ENCODE measurements around the gene USP48.
A peak's percentile ranks its signal among the peaks of the same experiment; 100 is the strongest.

Gene USP48

DNA sequence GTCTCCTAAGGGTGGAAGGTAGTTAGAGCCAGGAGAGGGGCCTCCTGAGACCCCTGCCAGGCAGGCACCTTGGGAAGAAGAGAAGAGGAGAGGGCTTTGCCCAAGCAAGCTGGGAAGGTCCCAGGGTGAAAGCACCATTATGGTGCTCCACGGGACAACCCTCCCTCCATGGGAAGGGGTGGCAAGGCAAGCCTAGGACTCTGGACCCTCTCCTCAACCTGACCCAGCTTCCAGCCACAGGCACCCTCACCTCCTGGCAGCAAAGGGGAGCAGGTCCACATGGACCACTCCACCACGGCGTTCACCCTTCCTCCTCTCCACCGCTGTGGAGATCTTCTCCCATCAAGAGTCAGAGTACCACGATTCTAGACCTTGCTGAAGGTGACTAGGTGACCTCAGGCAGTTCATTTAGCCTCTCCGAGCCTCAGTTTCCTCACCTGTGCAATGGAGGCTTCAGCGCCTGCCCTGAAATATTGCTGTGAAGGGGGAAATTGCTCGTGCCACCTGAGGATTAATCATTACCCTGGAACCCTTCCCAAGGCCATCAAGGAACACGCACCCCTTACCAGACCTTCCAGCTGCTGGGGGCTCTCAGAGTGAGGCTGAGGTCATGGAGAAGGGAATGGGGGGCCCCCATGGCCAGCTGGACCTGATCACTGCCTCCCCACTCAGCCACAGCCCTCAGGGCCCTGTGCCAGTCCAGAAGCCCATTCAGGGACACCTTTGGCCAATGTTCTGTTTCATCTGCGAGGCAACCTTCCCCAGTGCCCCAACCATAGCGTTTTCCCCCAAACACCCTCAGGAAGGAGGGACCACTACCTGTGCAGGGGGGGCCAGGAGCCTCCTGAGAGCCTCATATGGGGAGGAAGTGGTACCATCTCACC lies 115.4 kb downstream of the USP48 start:
- DNase-seq, result no peak

DNA sequence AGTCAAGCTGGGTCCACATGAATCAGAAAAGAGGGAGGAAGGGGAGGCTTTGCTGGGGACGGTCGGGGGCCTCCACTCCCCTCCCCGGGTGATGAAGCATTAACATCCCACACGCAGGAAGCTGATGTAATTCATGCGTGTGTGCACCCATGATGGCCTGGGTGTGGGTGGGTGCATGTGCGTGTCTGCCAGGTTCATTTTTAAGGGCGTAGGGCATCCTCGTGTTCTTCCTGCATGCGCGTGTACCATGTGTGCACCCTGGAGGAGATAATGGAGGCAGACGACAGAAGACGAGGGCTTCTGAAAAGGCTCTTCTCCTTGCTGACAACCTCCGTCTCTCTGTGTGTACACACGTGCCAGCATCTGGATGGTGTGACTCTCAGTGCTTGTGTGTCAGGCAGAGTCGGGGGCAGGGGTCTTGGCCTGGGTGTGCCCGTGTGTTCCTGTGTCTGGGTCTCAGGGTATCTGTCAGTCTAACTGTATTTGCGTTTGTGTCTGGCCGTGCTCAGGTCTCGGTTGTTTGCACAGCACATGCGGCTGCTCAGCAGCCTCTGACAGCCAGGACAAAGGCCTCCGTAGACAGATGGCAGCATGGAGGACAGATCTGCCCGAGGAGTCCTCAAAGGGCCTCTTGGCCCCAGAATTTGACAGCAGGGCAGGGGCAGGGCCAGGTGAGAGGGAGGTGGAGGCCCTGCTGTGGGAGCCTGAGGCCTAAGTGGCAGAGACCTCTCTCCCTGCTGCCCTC lies 116.2 kb downstream of the USP48 start:
- no peak for DNase-seq

DNA sequence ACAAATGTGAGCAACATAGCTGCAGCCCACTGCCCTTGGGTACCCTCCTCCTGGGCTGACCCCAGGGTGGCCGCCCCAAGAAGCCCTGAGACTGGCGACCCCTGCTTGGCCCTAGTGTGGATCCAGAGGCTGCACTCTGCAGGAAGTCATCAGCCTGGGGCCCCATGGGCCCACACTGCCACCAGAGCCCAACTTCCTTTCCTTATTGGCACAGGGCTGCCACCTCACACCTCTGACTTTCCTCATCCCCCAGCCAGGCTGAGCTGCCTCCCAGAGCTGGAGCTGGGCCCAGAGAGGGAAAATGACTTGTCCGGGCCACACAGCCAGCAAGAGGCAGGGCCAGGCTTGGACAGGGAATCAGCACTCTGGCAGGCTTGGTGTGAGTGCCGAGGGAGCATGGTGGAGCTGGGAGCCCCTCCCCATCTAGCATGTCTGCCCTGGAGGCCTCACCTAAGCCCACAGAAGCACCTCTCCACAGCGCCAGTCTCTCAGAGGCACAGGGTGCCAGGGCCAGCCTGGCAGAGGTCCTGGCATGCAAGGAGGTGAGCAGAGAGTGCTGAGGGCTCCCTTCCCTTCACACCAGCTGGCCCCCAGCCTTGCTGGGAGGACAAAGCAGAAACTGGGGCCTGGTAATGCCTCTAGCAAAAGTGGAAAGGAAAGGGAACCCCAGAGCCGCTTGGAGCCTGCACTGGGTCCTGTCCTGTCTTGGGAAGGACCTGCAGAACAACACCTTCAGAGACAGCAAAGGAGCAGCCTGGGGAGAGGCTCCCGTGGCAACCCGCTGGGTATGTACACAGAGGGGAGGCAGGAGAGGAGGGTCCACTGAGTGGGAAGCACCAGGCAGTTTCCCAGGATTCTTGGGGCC lies 117.0 kb downstream of the USP48 start:
- DNase-seq, result no peak

DNA sequence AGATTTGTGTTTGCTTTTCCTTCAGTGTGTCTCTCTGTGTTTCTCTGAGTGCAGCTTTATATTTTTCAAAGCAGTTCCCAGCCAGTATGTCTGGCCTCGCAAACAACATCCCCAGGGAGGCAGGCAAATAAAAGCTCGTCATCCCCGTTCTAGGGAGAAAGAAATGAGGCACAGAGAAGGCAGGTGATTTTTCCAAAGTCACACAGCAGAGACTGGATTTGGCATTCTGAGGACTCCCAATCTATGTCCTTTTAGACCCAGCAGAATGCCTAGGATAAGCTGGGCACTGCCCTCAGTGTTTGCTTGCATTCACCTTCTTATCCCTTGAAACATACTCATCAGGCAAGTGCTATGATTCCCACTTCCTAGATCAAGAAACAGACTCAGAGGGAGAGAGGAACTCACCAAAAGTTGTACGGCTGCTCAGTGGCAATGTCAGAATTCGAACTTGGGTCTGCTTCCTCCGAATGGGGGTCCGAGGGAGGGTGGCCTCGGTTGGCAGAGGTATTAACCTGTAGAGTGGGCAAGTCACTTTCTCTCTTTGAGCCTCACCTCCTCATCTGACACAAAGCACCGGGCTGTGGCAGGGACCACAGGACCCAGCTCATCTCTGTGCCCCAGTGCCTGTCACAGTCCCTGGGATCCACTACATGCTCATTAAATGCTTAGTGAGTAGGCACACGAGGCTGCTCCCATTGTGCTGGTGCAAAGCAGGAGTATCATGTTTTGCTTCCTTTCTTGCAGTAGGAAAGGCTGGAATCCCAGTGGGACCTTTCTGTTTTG lies 118.0 kb downstream of the USP48 start:
- DNase-seq, result no peak

DNA sequence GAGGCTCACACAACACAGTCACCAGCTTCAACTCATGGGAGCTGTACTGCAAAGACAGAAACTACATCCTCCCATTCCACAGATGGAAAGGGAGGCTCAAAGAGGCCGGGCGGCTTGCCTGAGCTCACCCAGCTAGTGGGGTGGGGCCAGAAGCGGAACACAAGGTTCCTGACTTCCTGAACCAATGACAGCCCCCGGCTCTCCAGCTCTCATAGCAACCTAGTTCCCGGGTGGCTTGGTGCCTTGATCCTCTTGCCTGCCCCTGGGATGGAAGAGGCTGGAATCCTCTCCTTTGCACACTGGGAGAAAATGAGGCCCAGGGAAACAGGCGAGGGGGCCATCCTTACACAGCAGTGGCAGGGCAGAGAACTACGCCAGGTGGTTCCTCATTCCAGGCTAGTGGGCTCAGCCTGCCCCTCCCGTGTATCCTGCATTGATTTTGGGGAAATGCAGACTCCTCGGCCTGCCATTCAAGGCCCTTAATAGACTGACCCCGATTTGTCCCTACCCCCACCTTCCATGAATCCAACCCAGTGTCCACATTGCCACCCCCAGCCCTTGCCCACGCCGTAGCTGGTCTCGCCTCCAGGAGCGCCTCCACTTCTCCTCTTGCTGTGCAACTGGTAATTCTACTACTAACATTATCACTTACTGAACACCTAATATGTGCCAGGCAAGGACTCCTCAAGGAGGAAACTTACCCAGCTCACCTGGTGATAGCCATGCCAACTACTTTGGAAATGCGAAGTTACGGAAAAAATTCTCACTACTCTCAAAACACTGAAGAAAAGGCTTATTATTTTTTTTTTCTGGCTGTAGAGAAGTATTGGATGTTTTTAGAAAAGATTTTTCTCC lies 118.8 kb downstream of the USP48 start:
- no peak for DNase-seq

DNA sequence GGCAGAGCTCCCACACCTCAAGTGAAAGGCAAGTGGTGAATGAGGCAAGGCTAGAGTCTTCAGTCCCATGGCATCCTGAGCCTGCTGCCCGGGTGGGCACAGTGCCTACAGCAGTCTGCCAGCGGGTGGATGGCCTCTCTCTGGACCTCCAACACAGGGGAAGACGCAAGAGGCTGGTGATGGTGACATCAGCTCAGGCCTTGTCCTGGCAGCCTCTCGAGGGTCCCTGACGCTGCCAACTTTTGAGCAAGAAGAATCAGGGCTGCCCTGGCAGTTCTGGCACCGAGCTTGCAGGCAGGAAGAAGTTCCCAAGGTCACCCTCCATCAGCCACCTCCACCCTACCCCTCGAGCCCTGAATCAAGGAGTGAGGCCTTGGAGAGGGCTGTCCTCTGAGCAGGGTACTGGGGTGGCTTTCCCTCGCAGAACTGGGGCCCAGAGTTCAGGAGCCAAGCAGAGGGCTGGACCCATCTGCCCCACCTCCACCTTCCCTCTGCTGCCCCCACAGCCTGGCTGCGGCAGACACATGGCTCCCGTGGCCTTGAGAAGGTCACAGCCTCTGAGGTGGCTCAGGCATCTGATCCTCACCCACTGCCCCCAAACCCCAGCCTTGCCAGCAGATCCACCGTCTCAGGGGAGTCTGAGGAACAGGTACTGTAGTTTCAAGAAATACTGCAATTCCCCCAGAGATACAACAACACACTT lies 119.5 kb downstream of the USP48 start:
- DNase-seq, result no peak

DNA sequence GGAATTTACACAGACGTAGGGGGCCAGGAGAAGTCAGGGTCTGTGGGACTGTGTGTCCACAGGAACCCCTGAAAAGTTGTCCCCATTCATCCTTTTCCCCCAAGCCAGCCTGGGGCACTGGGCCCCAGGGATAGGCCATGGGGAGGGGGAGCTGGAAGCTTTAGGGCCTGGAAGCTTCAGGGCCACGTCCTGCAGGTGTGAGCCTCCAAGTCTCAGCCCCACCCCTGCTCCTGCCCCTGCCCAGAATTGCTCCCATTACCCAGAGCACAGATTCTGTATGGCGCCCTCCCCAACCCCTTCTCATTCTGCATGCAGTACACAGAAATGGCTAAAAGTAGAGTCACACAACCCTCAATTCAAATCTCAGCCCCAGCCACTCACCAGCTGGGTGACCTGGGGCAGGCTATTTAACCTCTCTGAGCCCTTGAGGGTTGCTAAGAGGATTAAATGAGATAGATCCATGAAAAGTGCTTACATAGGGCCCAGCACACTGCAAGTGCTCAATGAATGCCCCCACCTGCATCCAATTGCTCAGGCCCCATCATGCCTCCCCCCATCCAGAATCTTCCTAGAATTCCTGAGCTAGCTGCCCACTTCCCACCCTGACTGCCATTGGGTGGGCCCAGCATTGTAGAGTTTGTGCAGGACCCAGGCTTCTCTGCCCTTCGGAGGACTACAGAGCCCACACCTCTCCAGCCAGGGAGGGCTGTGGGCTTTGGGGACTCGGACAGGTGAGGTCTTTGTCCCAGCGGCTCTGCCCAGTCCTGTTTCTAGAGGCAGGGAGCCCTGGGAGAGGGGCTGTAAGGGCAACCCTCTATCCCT lies 120.3 kb downstream of the USP48 start:
- no peak for DNase-seq

DNA sequence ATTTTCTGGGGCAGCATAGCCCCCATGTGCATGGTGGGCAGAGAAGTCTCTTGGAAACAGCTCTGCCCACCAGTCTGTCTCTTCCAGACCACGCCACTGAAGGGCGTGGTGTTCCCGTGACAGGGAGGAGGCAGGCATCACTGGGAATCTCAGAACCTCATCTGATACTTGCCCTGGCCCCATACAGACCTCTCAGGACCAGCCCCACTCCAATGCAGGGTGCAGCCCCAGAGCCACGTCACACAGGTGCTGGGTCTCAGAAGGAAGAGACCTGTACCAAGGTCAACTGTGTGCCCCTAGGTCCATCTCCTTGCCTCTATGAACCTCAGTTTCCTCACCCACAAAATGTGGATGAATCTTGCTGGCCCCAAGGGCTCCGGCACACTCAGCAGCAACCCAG lies 121.1 kb downstream of the USP48 start:
- DNase-seq, result no peak

DNA sequence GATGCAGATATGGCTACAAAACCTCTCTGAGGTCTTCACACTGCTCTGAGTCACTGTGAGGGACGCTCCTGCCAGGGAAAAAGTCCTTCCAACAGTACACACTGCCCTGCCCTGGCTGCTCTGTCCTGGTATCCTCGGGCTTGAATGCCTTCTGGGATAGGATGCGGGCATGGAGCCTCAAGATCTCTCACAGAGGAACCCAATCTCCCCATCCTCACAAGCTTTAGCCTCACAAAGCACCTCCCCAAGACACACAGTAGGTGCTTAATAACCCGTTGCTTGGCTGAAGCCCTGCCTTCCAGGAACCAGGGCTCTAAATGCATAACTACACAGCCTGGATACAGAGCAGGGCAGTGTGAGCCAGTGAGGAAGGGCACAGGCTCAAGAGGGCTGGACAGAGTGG lies 123.0 kb downstream of the USP48 start:
- DNase-seq, result no peak

DNA sequence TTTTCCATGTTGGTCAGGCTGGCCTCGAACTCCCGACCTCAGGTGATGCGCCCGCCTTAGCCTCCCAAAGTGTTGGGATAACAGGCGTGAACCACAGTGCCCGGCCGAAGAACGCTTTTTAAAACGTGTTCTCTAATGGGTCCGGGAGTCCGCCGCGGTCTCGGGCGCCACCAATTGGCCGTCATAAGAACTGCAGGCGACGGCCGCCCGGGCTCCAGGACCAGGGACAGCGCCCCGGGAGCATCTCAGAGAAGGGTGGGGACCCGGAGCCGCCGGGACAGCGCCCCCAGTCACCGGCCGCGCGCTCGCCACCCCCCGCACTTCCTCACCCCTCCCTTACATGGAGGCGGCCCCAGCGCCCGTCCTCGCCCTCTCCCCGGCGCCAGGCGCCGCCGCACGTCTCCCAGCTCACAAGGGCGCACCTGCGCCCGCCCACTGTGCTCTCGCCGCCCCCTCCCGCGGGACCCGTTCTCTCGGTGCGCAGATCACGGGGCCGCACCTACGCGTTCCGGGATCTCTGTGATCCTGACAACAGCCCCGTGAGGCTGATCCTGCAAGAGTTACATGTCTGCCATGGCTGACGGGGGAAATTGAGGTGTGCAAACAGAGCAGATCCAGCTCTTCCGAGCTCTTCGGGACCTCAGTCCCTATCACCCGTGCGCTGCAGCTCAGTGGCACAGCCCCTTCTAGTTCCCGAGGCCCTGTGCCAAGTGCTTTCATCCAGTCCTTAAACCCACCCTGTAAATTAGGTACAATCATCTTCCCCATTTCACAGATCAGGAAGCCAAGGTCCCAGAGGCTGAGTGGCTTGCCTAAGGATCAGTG lies 123.6 kb downstream of the USP48 start:
- DNase-seq, result peak; percentile 66 to 79 (median 74)

DNA sequence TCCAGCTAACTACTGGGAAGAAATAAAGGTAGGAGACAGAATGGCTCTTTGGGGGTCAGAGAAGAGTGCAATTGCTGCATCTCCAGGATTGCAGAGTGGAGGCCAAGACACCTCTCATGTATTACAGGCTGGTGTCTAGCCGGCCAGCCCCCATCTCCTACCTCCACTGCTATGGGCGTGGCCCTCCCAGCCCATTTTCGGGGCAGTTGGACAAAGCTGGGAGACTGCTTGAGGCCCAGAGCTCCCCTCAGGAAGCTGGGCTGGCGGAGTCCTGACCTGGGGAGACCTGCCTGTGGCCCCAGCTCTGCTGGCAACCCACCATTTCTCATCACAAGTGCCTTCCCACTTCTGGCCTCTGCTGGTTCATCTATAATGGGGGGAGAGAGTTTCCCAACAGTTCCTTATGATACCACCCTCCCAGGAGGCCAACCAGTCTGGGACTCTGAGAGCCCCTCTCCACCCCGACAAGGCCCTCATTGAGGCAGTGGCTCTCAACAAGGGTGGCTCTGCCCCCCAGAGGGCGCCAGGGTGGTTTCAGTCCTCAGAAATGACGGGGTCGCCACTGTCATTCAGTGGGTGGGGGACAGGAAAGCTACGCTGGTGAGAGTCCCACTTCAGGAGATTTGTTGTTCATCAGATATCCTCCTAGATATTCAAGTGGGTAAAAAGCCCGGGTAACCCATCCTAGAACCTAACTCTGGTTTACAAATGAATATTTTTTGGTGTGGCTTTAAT lies 125.3 kb downstream of the USP48 start:
- DNase-seq, result no peak

DNA sequence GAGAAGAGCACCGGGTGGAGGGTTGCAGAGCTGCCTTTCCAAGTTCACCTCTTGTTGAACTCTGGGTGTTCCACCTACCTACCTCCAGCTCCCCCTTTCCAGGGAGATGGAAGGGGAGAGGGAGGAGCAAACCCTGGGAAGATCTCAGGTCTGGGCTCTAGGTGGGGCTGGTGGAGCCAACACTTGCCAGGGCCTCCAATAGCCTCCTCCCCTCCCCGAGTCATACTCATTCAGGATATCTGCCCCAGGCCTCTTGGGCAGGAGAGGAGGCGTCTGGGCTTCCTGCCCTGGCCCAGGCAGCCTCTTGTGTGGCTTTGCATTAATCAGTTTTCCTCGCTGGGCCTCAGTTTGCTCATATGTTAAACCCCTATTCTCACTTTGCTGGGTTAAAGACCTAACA lies 127.2 kb downstream of the USP48 start:
- no peak for DNase-seq

DNA sequence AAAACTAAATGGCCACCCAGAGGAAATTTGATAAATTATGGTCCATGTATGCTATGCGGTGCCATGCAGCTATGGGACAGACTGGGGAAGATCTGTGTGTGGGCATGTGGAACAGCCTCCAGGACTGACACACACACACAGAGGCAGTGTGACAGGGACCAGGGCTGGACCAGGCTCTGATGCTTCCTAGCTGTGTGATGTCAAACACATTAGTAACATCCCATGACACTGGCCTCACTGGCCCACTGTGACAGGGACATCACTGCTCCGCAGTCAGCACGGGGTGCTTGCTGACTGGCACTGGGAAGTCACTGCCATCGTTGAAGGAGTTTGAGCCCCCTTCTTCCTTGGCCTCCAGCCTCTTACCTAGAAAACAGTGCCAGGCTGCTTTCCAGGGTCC lies 127.7 kb downstream of the USP48 start:
- DNase-seq, result no peak

DNA sequence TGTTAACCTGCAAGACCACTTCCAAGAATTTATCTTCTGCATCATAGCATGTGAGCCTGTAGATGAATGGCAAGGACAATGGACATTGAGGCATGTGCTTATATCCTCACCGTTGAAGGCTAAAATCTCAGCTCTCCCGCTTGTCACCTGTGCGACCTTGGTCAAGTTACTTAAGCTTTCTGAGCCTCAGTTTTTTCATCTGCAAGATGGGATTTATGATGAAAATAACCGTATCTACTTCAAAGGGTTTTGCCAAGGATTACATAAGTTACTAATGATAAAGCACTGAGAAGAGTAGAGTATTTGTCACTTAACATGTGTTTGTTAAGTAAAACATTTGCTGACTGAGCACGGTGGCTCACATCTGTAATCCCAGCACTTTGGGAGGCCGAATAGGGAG lies 128.7 kb downstream of the USP48 start:
- no peak for DNase-seq

DNA sequence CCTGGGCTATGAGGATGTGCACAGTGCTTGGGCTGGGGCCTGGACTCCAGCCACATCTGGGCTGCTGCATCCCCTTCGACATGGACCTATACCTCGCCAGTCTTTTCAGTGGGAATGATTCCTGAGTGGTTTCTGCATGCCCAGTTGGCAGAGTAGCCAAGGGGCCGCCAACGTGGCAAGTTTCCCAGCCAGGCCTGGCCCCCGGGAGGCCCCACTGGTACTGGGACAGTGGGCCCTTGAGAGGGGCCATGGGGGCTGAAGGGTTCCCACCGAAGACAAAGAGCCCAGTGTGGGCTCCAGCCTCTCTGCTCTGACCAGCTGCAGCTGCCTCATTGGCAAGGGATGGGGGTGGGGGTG lies 129.2 kb downstream of the USP48 start:
- DNase-seq, result no peak

DNA sequence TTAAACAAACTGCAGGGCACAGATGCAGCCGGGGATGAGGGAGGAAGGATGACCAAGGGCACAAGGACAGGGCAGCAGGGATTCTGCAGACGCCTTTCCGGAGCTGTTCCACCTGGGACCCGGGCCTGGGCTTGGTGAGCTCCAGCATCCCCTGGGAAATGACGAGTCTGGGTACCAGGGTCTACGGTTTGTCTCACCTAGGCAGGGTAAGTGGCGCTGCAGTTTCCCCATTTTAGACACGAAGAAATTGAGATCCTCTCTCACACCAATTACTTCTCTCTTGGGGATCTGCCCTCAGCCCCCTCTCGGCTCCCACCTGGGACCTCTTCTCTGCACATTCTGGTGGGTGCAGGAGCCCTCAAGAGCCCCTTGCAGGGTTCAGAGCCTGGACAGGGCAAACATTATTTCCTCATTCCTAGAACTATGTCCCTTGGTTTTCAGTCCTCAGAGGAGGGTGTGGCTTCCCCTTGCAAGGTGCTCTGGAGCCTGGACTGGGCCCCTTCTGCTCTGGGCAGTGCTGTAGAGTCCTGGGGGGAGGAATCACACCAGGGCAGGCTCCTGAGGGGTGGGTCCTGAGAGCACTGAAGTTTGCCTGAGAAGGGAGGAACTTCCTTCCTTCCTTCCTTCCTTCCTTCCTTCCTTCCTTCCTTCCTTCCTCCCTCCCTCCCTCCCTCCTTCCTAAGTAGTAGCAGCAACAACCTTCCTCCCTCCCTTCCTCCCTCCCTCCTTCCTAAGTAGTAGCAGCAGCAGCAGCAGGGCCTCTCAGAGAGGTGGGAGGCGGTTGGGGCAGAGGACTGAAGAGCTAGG lies 129.8 kb downstream of the USP48 start:
- no peak for DNase-seq
